HepG2 (cell line): ENCODE results near the gene ATP11A. TPM values are rescaled to one million over a fixed set of nuclear protein-coding genes. Genes with fewer than 3 reads are reported as not detected.

Source experiments
- ATAC-seq: fragments of 200-7000 bp; cut with Tn5 transposase; 3 replicates; pipeline ENCODE4 v1.9.1; 2020; ENCODE audit warnings: mild to moderate bottlenecking, moderate library complexity
- BruUV-seq: library from RNA; stranded (reverse); fragments of 400-500 nt; replicated peaks from 2 replicates; lab custom pipeline; 2021; lab: Mats Ljungman, UMichigan
- CTCF ChIA-PET: fragments of 300-600 bp; formaldehyde crosslinking; extraction: SDS; loops from one replicate; lab custom pipeline; 2021; ENCODE audit warnings: low total read pairs, inconsistent platforms, low intra/inter-chr PET ratio; lab: Yijun Ruan, JAX
- POLR2A ChIA-PET: fragments of 350-600 bp; sonication (Branson Sonifier 250); formaldehyde crosslinking; loops from one replicate; lab custom pipeline; 2020; ENCODE audit warnings: antibody characterized with exemption, inconsistent platforms; lab: Yijun Ruan, JAX
- DNase-seq: peaks from one replicate; pipeline ENCODE4 v3.0.0-alpha.2; 2015; ENCODE audit warnings: low spot score
- FAIRE-seq: peaks from 3 replicates; lab custom pipeline; 2011; peaks lifted over from hg19 to GRCh38; lab: Jason Lieb, UNC
- H2AFZ ChIP-seq: one replicate; pipeline ENCODE4 v1.6.1; 2011; ENCODE audit warnings: low read length, inconsistent platforms
- H3K27ac ChIP-seq: fragments of 300-600 bp; 3 replicates; pipeline ENCODE4 v1.8.0; 2011; ENCODE audit warnings: mixed run types, mild to moderate bottlenecking, mixed read lengths, low read length, inconsistent platforms; ENCODE audit not compliant: insufficient read depth; ENCODE audit errors: extremely low read length
- H3K27me3 ChIP-seq, 2 experiments: fragments of 200-600 bp in 1 of 2; 2 replicates in 1 of 2; 3 replicates in 1 of 2; pipeline versions ENCODE4 v1.6.0 to v1.8.0; 2011; ENCODE audit warnings: low read length in 2 of 2, mild to moderate bottlenecking in 2 of 2, moderate library complexity in 2 of 2, inconsistent platforms in 1 of 2; ENCODE audit not compliant: insufficient read depth in 2 of 2, control insufficient read depth in 1 of 2
- H3K36me3 ChIP-seq, 2 experiments: fragments of 200-600 bp in 1 of 2; replicated peaks in 1 of 2; 2 replicates in 1 of 2; 3 replicates in 1 of 2; pipeline versions ENCODE4 v1.5.1 to v1.8.0; 2011; ENCODE audit warnings: low read length in 2 of 2, inconsistent platforms in 1 of 2; ENCODE audit not compliant: insufficient read depth in 2 of 2, control insufficient read depth in 1 of 2
- H3K4me1 ChIP-seq: 2 replicates; pipeline ENCODE4 v1.5.1; 2012; ENCODE audit warnings: low read length, inconsistent platforms; ENCODE audit not compliant: insufficient read depth
- H3K4me2 ChIP-seq: 2 replicates; pipeline ENCODE4 v1.6.0; 2011; ENCODE audit warnings: low read depth, low read length, inconsistent platforms
- H3K4me3 ChIP-seq, 3 experiments: fragments of 200-600 bp in 1 of 3; sonication (generic), shearing (Covaris generic) in 1 of 3; replicated peaks in 1 of 3; 2 replicates each; pipeline ENCODE4 v1.5.1; 2011 to 2016; ENCODE audit warnings: low read length in 3 of 3, inconsistent platforms in 2 of 3, low read depth in 2 of 3, mild to moderate bottlenecking in 2 of 3, control low read depth in 1 of 3, mixed read lengths in 1 of 3; ENCODE audit not compliant: insufficient read depth in 1 of 3
- H3K79me2 ChIP-seq: one replicate; pipeline ENCODE4 v1.6.1; 2011; ENCODE audit warnings: low read length, inconsistent platforms; ENCODE audit not compliant: insufficient read depth
- H3K9ac ChIP-seq: 2 replicates; pipeline ENCODE4 v1.6.0; 2011; ENCODE audit warnings: mild to moderate bottlenecking, low read depth, low read length, inconsistent platforms; ENCODE audit not compliant: insufficient read depth
- H3K9me3 ChIP-seq: 2 replicates; pipeline ENCODE4 v1.5.1; 2012; ENCODE audit warnings: mild to moderate bottlenecking, low read length
- H4K20me1 ChIP-seq: 2 replicates; pipeline ENCODE4 v1.6.0; 2011; ENCODE audit warnings: inconsistent platforms, mild to moderate bottlenecking, low read length, moderate library complexity; ENCODE audit not compliant: insufficient read depth
- E2F2 ChIP-seq: sonication (generic); formaldehyde crosslinking; IDR thresholded peaks from 2 replicates; pipeline ENCODE4 v1.4.0; 2020; ENCODE audit warnings: missing genetic modification reagents, borderline replicate concordance
- ESRRA ChIP-seq: sonication (generic); formaldehyde crosslinking; IDR thresholded peaks from 2 replicates; pipeline ENCODE4 v1.5.1; 2020; ENCODE audit warnings: mild to moderate bottlenecking, low read depth, missing genetic modification reagents
- HMGA1 ChIP-seq: sonication (generic); formaldehyde crosslinking; conservative IDR thresholded peaks from 2 replicates; pipeline ENCODE4 v1.4.0; 2020; ENCODE audit warnings: missing genetic modification reagents
- MTERF4 ChIP-seq: sonication (generic); formaldehyde crosslinking; IDR thresholded peaks from 2 replicates; pipeline ENCODE4 v1.8.0; 2023; ENCODE audit warnings: mild to moderate bottlenecking, missing genetic modification reagents
- MZF1 ChIP-seq: sonication (generic); formaldehyde crosslinking; IDR thresholded peaks from 2 replicates; pipeline ENCODE4 v1.8.1; 2023; ENCODE audit warnings: mild to moderate bottlenecking, missing genetic modification reagents, borderline replicate concordance
- NCOR1 ChIP-seq: fragments of 200-600 bp; sonication (generic); IDR thresholded peaks from 2 replicates; pipeline ENCODE4 v1.7.0; 2017; ENCODE audit warnings: antibody characterized with exemption, low read length, borderline replicate concordance
- TSC22D2 ChIP-seq: sonication (generic); formaldehyde crosslinking; IDR thresholded peaks from 2 replicates; pipeline ENCODE4 v1.5.1; 2020; ENCODE audit warnings: missing genetic modification reagents, mild to moderate bottlenecking, borderline replicate concordance
- ZBTB7B ChIP-seq: sonication (generic); formaldehyde crosslinking; IDR thresholded peaks from 2 replicates; pipeline ENCODE4 v1.4.0; 2020; ENCODE audit warnings: missing genetic modification reagents
- ZNF124 ChIP-seq: sonication (generic); formaldehyde crosslinking; IDR thresholded peaks from 2 replicates; pipeline ENCODE4 v1.4.0; 2020; ENCODE audit warnings: missing genetic modification reagents
- ZNF276 ChIP-seq: sonication (generic); formaldehyde crosslinking; IDR thresholded peaks from 2 replicates; pipeline ENCODE4 v1.4.0; 2020; ENCODE audit warnings: mild to moderate bottlenecking, low read depth, missing genetic modification reagents
- ZNF432 ChIP-seq: sonication (generic); formaldehyde crosslinking; IDR thresholded peaks from 2 replicates; pipeline ENCODE4 v1.5.0; 2020; ENCODE audit warnings: missing genetic modification reagents, mild to moderate bottlenecking, borderline replicate concordance
- ZNF496 ChIP-seq: sonication (generic); formaldehyde crosslinking; IDR thresholded peaks from 2 replicates; pipeline ENCODE4 v1.8.1; 2023; ENCODE audit warnings: mild to moderate bottlenecking, moderate library complexity, missing genetic modification reagents; ENCODE audit not compliant: insufficient replicate concordance
- ZNF557 ChIP-seq: sonication (generic); formaldehyde crosslinking; IDR thresholded peaks from 2 replicates; pipeline ENCODE4 v1.4.0; 2020; ENCODE audit warnings: missing genetic modification reagents
- ZNF567 ChIP-seq: sonication (generic); formaldehyde crosslinking; IDR thresholded peaks from 2 replicates; pipeline ENCODE4 v1.8.1; 2023; ENCODE audit warnings: mild to moderate bottlenecking, missing genetic modification reagents, borderline replicate concordance
- ZNF790 ChIP-seq: sonication (generic); formaldehyde crosslinking; IDR thresholded peaks from 2 replicates; pipeline ENCODE4 v1.8.0; 2022; ENCODE audit warnings: missing genetic modification reagents, mild to moderate bottlenecking, borderline replicate concordance
- ZSCAN31 ChIP-seq: sonication (generic); formaldehyde crosslinking; IDR thresholded peaks from 2 replicates; pipeline ENCODE4 v1.5.0; 2020; ENCODE audit warnings: low read depth, mild to moderate bottlenecking, missing genetic modification reagents
- WGBS: methylation state at CpG from one replicate; pipeline ENCODE4 v1.1.6; 2017; ENCODE audit warnings: low lambda C conversion rate; 5-methylcytosine and 5-hydroxymethylcytosine counted together
- in situ Hi-C: cut with HindIII; loops from 2 replicates; pipeline ENCODE4 v1.10.0; 2017; ENCODE audit warnings: low pct_unique_long_range_greater_than_20kb; ENCODE audit not compliant: extremely low pct_ligation_motif_present
- intact Hi-C: fragments of 100-400 bp; cut with micrococcal nuclease; formaldehyde crosslinking; loops from one replicate; pipeline ENCODE4 v1.10.0; 2022; ENCODE audit not compliant: unreplicated experiment
- polyA plus RNA-seq, 8 experiments: library from polyadenylated mRNA; depleted of rRNA in 3 of 8; stranded (reverse) in 7 of 8; unstranded in 1 of 8; fragments of >200 nt; fragmentation: Illumina TruSeq in 4 of 8; extraction: Trizol in 4 of 8; gene quantifications; 2 replicates each; pipeline versions ENCODE4 v1.2.1 to v1.2.3, GENCODE V29; 2011 to 2016; ENCODE audit warnings: low read depth in 4 of 8, missing spikeins in 1 of 8, mixed read lengths in 1 of 8; ENCODE audit not compliant: insufficient read depth in 1 of 8
- total RNA-seq, 5 experiments: library from RNA; depleted of rRNA; stranded (reverse); fragments of >200 nt; fragmentation: Illumina TruSeq; extraction: Trizol; gene quantifications; 2 replicates each; pipeline ENCODE4 v1.2.3, GENCODE V29; 2016; ENCODE audit warnings: low read depth in 1 of 5

The ATP11A gene
- total and polyA plus RNA-seq, 2 of the 13 experiments (the other 11 are each of a cell fraction or from before 2014, with no cell fraction given) = 18.4 to 20.1 TPM

GRCh38 chr13:112685896-112686295 lies 3.9 kb upstream of the ATP11A start:
- no TSS peak for BruUV-seq
- no peak overlapping the region for H3K4me2 ChIP-seq
- intact Hi-C loops = loop anchor here (5.0 kb wide), 1 partner anchor 44 kb away; no protein-coding TSS in a partner anchor
- no peak for TF ChIP-seq ZNF124 (CRISPR knock-in tag)
- no peak for TF ChIP-seq ZNF557 (CRISPR knock-in tag)
- TF ChIP-seq ZNF567 = no peak
- TF ChIP-seq HMGA1 (CRISPR knock-in tag) = no peak
- no peak for TF ChIP-seq ZSCAN31
- TF ChIP-seq MZF1 (CRISPR knock-in tag) = no peak
- no peaks in the 10 kb centered on the region for H3K9me3 ChIP-seq
- no peak for FAIRE-seq
- in situ Hi-C loops = no loop called here
- peaks cover under 1 to 8% of the 10 kb centered on the region in 2 experiments; a peak in 3 of 5 replicates for H3K27me3 ChIP-seq
- ChIA-PET POLR2A (no interaction called here), CTCF (no interaction called here)
- H3K79me2 ChIP-seq = peaks cover 10% of the 10 kb centered on the region
- H2AFZ ChIP-seq = no peak overlapping the region
- peaks cover 27% of the 10 kb centered on the region for H3K4me1 ChIP-seq
- H3K27ac ChIP-seq = no peak overlapping the region
- no peak overlapping the region for H3K4me3 ChIP-seq
- 83% methylated on average over 4 of the region's 4 CpGs for WGBS
- no peak for ATAC-seq
- H4K20me1 ChIP-seq = no peaks in the 10 kb centered on the region
- DNase-seq = no peak
- H3K9ac ChIP-seq = no peak overlapping the region
- no peaks in the 10 kb centered on the region for H3K36me3 ChIP-seq

GRCh38 chr13:112686364-112686763 lies 3.5 kb upstream of the ATP11A start:
- no peak for FAIRE-seq
- TF ChIP-seq ZBTB7B (CRISPR knock-in tag) = no peak
- TF ChIP-seq ZNF496 (CRISPR knock-in tag) = no peak
- TF ChIP-seq E2F2 (CRISPR knock-in tag) = no peak
- no peak for TF ChIP-seq ZNF790
- no peak for TF ChIP-seq TSC22D2 (CRISPR knock-in tag)
- TF ChIP-seq NCOR1 = no peak
- no peak for TF ChIP-seq ZNF432
- no peak for TF ChIP-seq MTERF4
- no peak for TF ChIP-seq ZNF276 (CRISPR knock-in tag)
- no peak for TF ChIP-seq ESRRA (CRISPR knock-in tag)

More at GRCh38 chr13:112686364-112686763, 3.5 kb upstream of the ATP11A start:
- Histone ChIP-seq H3K36me3 (no peaks in the 10 kb centered on the region), H3K27ac (no peak overlapping the region), H3K27me3 (peaks cover 0 to 3% of the 10 kb centered on the region in 2 experiments; a peak in 1 of 5 replicates), H3K9me3 (no peaks in the 10 kb centered on the region), H2AFZ (no peak overlapping the region), H3K4me3 (no peak overlapping the region), H3K4me1 (peaks cover 27% of the 10 kb centered on the region), H4K20me1 (no peaks in the 10 kb centered on the region), H3K4me2 (no peak overlapping the region), H3K79me2 (peaks cover 15% of the 10 kb centered on the region), H3K9ac (no peak overlapping the region)
- 90% methylated on average over 4 of the region's 7 CpGs for WGBS
- ChIA-PET POLR2A (no interaction called here), CTCF (no interaction called here)
- no peak for DNase-seq
- BruUV-seq = no TSS peak
- ATAC-seq = no peak
- intact Hi-C loops (loop anchor here (5.0 kb wide), 1 partner anchor 44 kb away; no protein-coding TSS in a partner anchor), in situ Hi-C loops (no loop called here)
